HepG2 (cell line): Measurements from ENCODE around the gene PRRT2. TPM values are rescaled to one million over a fixed set of nuclear protein-coding genes. Genes with fewer than 3 reads are reported as not detected.

ENCODE experiments used
- AKAP8 ChIP-seq: sonication (generic); formaldehyde crosslinking; IDR thresholded peaks from 2 replicates; pipeline ENCODE4 v1.5.1; 2020; ENCODE audit warnings: mild to moderate bottlenecking, missing genetic modification reagents
- DNMT1 ChIP-seq: sonication (generic); formaldehyde crosslinking; IDR thresholded peaks from 2 replicates; pipeline ENCODE4 v1.5.1; 2020; ENCODE audit warnings: mild to moderate bottlenecking, missing genetic modification reagents
- GPN1 ChIP-seq: sonication (generic); formaldehyde crosslinking; IDR thresholded peaks from 2 replicates; pipeline ENCODE4 v1.5.1; 2020; ENCODE audit warnings: missing genetic modification reagents, borderline replicate concordance
- HIVEP1 ChIP-seq: sonication (generic); formaldehyde crosslinking; IDR thresholded peaks from 2 replicates; pipeline ENCODE4 v1.4.0; 2020; ENCODE audit warnings: mild to moderate bottlenecking, missing genetic modification reagents
- JUN ChIP-seq: sonication (generic); formaldehyde crosslinking; IDR thresholded peaks from 2 replicates; pipeline ENCODE4 v1.4.0; 2020; ENCODE audit warnings: mild to moderate bottlenecking, missing genetic modification reagents
- MTF1 ChIP-seq: sonication (generic); formaldehyde crosslinking; IDR thresholded peaks from 2 replicates; pipeline ENCODE4 v1.5.0; 2020; ENCODE audit warnings: missing genetic modification reagents
- PAXIP1 ChIP-seq: sonication (generic); formaldehyde crosslinking; conservative IDR thresholded peaks from 2 replicates; pipeline ENCODE4 v1.4.0; 2020; ENCODE audit warnings: mild to moderate bottlenecking, missing genetic modification reagents, moderate library complexity
- PCBP2 ChIP-seq: fragments of 200-400 bp; formaldehyde crosslinking; optimal IDR thresholded peaks from 2 replicates; pipeline ENCODE3; 2018; ENCODE audit warnings: low read length, low read depth; ENCODE audit not compliant: poor library complexity, severe bottlenecking
- XRCC5 ChIP-seq: fragments of 200-400 bp; formaldehyde crosslinking; optimal IDR thresholded peaks from 2 replicates; pipeline ENCODE3; 2017; ENCODE audit warnings: mild to moderate bottlenecking, low read length
- ZNF607 ChIP-seq: sonication (generic); formaldehyde crosslinking; IDR thresholded peaks from 2 replicates; pipeline ENCODE4 v1.5.1; 2020; ENCODE audit warnings: missing genetic modification reagents, mild to moderate bottlenecking, borderline replicate concordance
- ZNF687 ChIP-seq: sonication (generic); formaldehyde crosslinking; IDR thresholded peaks from 2 replicates; pipeline ENCODE4 v1.5.1; 2020; ENCODE audit warnings: mild to moderate bottlenecking, missing genetic modification reagents, moderate library complexity
- ZNF772 ChIP-seq: sonication (generic); formaldehyde crosslinking; IDR thresholded peaks from 2 replicates; pipeline ENCODE4 v1.5.0; 2020; ENCODE audit warnings: mild to moderate bottlenecking, missing genetic modification reagents
- ZUFSP ChIP-seq: sonication (generic); formaldehyde crosslinking; IDR thresholded peaks from 2 replicates; pipeline ENCODE4 v1.9.0; 2021; ENCODE audit warnings: missing genetic modification reagents, mild to moderate bottlenecking, borderline replicate concordance
- polyA plus RNA-seq, 8 experiments: library from polyadenylated mRNA; depleted of rRNA in 3 of 8; stranded (reverse) in 7 of 8; unstranded in 1 of 8; fragments of >200 nt; fragmentation: Illumina TruSeq in 4 of 8; extraction: Trizol in 4 of 8; gene quantifications; 2 replicates each; pipeline versions ENCODE4 v1.2.1 to v1.2.3, GENCODE V29; 2011 to 2016; ENCODE audit warnings: low read depth in 4 of 8, missing spikeins in 1 of 8, mixed read lengths in 1 of 8; ENCODE audit not compliant: insufficient read depth in 1 of 8
- total RNA-seq, 5 experiments: library from RNA; depleted of rRNA; stranded (reverse); fragments of >200 nt; fragmentation: Illumina TruSeq; extraction: Trizol; gene quantifications; 2 replicates each; pipeline ENCODE4 v1.2.3, GENCODE V29; 2016; ENCODE audit warnings: low read depth in 1 of 5
- TF ChIP-seq, protein P1 (sequence below): sonication (generic); formaldehyde crosslinking; IDR thresholded peaks from 2 replicates; pipeline ENCODE4 v1.4.0; 2020; ENCODE audit warnings: low read depth, mild to moderate bottlenecking, missing genetic modification reagents
- TF ChIP-seq, protein P2 (sequence below): sonication (generic); formaldehyde crosslinking; IDR thresholded peaks from 2 replicates; pipeline ENCODE4 v1.9.0; 2022; ENCODE audit warnings: missing genetic modification reagents, mild to moderate bottlenecking, borderline replicate concordance

The PRRT2 gene
- total and polyA plus RNA-seq, 2 of the 13 experiments (the other 11 are each of a cell fraction or from before 2014, with no cell fraction given) = 0.51 to 1.1 TPM

DNA sequence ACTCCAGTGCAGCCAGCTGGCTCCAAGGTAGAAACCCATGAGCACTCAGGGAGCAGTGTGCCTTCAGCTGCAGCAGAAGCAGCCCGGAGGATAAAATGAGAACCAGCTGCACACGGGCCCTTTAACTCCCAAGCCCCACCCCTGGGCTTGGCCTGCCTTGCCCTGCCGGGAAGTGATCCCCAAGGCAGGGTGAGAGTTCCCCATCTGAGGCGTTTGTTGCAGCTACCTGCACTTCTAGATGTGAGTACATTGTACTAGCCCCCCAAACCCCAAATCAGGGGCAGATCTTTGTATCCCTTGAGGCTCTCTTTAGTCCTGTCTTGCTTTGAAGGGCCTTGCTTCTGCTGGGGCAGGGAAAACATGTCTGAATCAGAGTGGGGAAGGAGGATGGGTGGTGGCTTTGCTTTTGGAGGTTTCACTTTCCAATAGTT is 8.3 kb downstream of the PRRT2 start, which contains the start of gene MVP (continued):
- TF ChIP-seq PAXIP1 (0 out of 2 replicates have a peak, but pooled peaks have one; percentile 11), GPN1 (CRISPR knock-in tag) (no peak), ZNF607 (CRISPR knock-in tag) (no peak), PCBP2 (no peak), JUN (CRISPR knock-in tag) (no peak), AKAP8 (CRISPR knock-in tag) (no peak), ZNF687 (peak; percentile 34), MTF1 (peak; percentile 90; the same call in 1 of the 2 replicates), XRCC5 (peak; percentile 45), HIVEP1 (CRISPR knock-in tag) (peak; percentile 51; the same call in 1 of the 2 replicates), ZUFSP (no peak), ZNF772 (CRISPR knock-in tag) (no peak), DNMT1 (CRISPR knock-in tag) (no peak)
- TF ChIP-seq, protein P1, sequence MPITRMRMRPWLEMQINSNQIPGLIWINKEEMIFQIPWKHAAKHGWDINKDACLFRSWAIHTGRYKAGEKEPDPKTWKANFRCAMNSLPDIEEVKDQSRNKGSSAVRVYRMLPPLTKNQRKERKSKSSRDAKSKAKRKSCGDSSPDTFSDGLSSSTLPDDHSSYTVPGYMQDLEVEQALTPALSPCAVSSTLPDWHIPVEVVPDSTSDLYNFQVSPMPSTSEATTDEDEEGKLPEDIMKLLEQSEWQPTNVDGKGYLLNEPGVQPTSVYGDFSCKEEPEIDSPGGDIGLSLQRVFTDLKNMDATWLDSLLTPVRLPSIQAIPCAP (CRISPR knock-in tag) = no peak
- TF ChIP-seq, protein P2, sequence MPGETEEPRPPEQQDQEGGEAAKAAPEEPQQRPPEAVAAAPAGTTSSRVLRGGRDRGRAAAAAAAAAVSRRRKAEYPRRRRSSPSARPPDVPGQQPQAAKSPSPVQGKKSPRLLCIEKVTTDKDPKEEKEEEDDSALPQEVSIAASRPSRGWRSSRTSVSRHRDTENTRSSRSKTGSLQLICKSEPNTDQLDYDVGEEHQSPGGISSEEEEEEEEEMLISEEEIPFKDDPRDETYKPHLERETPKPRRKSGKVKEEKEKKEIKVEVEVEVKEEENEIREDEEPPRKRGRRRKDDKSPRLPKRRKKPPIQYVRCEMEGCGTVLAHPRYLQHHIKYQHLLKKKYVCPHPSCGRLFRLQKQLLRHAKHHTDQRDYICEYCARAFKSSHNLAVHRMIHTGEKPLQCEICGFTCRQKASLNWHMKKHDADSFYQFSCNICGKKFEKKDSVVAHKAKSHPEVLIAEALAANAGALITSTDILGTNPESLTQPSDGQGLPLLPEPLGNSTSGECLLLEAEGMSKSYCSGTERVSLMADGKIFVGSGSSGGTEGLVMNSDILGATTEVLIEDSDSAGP (CRISPR knock-in tag) = peak; percentile 99
